DMS114 treated with DMSO at 0.1 percent for 48 hours (cell line): ENCODE results near the gene MEAF6.

Experiments
- DNase-seq: peaks from one replicate; lab custom pipeline; 2025; ENCODE audit not compliant: unreplicated experiment; lab: John Stamatoyannopoulos, UW

The MEAF6 gene

GRCh38 chr1:37474697-37475379, 39.7 kb downstream of the MEAF6 start:
- no peak for DNase-seq

DNA sequence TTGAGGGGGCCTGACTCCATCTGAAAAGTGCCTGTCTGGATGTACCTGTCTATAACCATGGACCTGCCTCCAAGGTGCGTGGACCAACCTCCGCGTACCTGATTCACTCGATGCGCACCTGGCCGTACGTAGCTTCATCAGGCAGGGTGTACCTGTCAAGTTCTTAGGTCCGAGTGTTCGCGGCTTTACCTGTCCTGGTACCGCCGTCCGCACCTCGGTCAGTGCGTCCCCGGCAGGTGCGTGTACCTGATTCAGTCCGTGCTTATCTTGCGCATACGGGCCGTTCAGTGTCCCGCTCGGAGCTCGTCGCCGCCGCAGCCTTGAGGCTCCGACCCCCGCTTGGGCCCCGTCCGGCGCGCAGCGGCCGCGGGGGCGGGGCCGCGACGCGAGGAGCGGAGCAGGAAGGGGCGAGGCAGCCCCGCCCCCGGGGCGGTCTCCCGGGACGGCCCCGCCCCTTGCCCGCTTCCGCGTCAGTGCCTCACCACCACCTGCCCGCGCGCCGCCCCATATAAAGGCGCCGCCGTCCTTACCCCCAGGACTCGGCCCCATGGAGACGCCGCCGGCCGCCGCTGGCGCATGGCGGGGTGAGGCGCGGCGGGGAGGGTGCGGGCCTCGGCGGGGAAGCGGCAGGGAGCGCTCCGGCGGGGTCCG, 40.4 kb downstream of the MEAF6 start, which contains the start of gene ZC3H12A:
Gene ZC3H12A, plus strand, starts transcription at position 535 of the 651 bp plus-strand sequence. CDS start 917 bp downstream, outside the sequence.
- peak; percentile 44 for DNase-seq

- DNase-seq = no peak
Observed at GRCh38 chr1:37473431-37474045, 41.0 kb downstream of the MEAF6 start.

GRCh38 chr1:37472994-37473393, 41.6 kb downstream of the MEAF6 start:
- no peak for DNase-seq

DNA sequence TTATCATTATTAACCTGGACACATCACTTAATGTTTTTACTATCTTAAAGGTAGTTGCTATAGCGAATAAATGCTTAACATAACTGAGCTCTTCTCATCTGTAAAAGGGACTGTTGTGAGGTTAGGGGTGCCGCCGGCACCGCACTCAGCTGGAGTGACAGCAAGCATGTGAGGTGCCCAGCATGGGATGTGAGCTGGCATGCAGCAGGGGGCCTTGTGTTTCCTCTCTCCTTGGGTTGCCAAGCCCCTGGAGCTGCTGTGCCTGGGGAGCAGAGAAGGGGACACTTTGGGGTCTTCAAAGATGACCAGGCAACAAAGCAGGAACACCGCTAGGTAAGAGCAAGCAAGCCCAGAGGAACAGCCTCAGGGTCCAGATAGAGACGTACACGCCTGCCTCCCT, 42.3 kb downstream of the MEAF6 start:
- no peak for DNase-seq

GRCh38 chr1:37471345-37472231, 43.0 kb downstream of the MEAF6 start:
- DNase-seq = no peak

DNA sequence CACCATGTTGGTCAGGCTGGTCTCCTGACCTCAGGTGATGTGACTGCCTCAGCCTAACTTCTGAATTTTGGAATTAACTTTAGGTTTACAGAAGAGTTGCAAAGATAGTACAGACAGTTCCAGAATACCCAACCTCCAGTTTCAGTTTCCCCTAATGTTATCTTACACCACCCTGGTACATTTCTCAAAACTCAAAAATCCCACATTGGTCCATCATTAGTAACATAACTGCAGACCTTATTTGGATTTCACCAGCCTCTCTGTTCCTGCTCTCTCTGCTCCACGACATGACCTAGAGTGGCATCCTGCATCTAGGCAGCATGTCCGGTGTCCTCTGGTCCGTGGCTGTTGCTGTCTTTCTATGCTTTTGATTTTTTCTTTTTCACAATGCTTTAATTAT, 45.2 kb downstream of the MEAF6 start:
- no peak for DNase-seq

- no peak for DNase-seq
Observed at GRCh38 chr1:37468037-37468436, 46.5 kb downstream of the MEAF6 start.

GRCh38 chr1:37465593-37466517, 48.7 kb downstream of the MEAF6 start:
- no peak for DNase-seq

DNA sequence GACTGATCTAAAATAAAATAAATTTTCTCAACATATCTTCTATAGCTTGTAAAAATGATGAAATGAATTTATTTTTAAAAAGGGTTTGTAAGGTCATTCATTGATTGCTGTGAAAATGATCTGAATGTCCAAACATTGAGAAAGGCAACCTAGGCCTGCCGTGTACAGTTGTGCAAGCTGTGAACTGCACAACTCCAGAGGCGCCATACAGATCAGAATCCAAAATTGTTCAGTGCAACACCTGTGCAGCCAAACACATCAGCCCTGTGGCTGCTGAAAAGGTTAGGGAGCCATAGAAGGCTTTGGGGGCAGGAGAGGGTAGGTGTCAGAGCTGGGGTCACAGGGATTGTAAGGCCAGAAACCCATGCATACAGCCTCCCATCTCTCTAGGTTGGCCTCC, 50.1 kb downstream of the MEAF6 start:
- no peak for DNase-seq

GRCh38 chr1:37461698-37462436, 52.7 kb downstream of the MEAF6 start:
- DNase-seq = no peak

DNA sequence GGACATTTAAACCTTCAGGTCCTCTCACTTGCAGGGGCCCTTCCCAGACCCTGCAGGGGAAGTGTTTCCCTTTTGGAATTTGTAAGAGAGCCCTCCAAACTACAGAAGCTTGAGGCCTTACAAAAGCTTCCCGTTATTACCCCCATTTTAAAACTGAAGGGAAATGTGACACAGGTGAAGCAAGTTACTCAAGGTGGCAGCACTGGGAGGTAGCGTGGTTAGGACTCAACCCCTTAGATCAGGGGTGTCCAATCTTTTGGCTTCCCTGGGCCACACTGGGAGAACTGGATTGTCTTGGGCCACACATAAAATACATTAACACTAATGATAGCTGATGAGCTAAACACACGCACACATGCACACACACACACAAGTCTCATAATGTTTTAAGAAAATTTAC, 56.0 kb downstream of the MEAF6 start:
- no peak for DNase-seq

DNA sequence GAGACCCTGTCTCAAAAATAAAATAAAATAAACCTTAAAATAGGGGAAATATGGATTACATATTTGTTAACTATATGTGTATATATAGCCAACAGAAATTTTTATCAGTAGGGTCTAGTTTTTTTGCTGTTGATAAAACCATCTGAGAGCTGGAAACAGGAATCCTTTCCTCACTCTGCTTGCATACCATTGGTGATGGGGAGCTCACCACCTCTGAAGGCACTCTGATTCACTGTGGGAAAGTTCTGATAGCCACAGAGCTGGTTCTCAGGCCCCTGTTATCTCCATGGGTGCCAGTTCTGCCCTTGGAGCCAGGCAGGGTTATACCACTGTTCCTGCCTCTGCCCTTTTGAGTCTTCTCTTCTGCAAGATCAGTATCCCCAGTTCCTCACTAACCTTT, 58.0 kb downstream of the MEAF6 start:
- no peak for DNase-seq

DNA sequence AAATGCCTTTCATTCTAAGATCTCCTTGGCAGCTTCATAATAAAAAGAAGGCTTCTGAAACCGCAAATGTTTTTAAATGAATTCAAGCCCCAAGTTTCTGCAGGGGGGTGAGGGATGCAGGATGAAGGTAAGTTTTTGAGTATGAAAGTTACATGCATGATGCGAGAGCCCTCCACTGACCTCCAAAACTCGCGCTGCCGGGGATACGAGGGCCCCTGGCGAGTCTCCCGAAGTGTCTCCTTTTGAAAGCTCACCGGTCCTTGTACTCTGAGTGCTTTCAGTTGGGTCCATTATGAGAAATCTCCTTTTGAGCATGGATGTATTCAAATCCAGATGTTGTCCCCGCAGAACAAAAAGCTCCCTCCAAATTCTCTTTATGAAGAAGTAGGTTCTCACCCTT, 59.0 kb downstream of the MEAF6 start:
- DNase-seq = no peak

DNA sequence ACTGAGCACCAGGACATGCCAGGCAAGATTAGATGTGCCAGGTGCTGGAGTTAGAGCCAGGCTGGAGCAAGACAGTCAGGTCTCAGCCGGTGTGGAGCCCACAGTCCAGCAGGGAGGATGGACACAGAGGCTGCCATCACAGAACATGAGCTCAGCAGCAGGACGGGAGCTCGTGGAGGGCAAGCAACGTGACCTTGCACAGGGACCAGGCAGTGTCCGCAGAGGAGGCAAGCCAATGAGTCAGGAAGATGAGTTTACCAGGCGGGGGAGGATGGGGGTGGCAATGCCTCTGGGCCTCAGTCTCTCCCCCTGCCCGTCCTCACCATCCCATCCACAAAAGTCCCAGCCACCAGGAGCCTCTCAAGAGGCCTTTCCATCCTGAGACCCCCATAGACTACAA, 60.9 kb downstream of the MEAF6 start:
- DNase-seq = no peak

DNA sequence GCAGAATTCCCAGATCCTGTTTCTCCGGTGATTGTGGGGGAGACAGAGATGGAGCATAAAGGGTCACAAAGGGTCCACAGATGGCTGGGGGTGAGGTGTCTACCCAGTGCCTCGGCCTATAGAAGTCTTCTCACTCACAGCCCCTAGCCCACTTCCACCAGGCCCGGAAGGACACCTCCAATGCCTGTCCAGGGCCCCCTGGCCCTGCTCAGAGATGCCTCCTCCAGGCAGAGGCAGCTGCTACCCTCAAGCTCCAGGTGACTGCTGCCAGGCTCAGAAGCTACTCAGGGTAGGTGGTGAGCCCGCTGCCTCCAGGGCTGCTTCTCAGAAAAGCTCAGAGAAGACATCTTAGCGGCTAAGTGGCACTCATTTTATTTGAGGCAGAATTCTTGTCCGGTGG, 62.1 kb downstream of the MEAF6 start:
- no peak for DNase-seq

- no peak for DNase-seq
Observed at GRCh38 chr1:37449936-37450335, 64.6 kb downstream of the MEAF6 start.

DNA sequence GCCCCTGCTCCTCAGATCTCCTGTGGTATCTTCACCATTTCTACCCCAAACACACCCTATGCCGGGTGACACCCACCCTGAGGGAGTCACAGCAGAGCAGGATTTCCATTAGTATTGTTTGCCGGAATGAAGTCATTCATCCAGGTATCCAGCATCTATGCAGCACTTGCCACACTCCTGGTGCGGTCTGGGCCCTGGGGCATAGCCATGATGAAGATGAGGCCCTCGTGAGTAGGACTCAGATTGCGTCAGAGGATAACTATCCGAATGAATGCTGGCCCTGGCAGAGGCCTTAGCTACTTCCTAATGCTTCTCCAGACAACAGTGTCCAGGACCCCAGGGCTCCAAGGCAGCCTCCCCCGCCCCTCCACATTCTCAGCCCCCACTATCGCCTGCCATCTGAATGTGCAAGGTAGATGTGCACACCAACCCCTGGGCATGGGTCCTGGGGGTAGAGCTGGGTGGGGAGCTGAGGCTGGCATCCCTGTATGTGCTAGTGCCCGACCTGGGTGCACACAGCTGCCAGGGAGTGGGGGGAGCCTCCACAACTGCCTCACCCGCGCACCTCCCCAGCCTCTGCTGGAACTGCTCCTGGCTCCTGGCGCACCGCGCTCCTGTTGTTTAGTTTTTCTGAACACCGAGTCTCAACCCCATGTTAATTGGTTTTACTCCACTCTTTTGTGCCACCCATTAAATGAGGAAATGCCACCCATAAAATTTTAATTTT, 65.7 kb downstream of the MEAF6 start:
- no peak for DNase-seq

- no peak for DNase-seq
Observed at GRCh38 chr1:37448185-37448584, 66.4 kb downstream of the MEAF6 start.
